H9 (cell line): Measurements from ENCODE around the gene NPHS1. TPM values are rescaled to one million over a fixed set of nuclear protein-coding genes. Genes with fewer than 3 reads are reported as not detected.

Experiments
- DNase-seq: peaks from one replicate; pipeline ENCODE4 v3.0.0-alpha.2; 2017
- H2AFZ ChIP-seq: one replicate; pipeline ENCODE4 v1.6.1; 2013; ENCODE audit warnings: mild to moderate bottlenecking, low read length, control low read depth, moderate library complexity
- H2AK5ac ChIP-seq: 2 replicates; pipeline ENCODE4 v1.6.1; 2013; ENCODE audit warnings: low read length, control low read depth, mixed read lengths; ENCODE audit not compliant: insufficient read length
- H2BK120ac ChIP-seq: one replicate; pipeline ENCODE4 v1.6.1; 2013; ENCODE audit warnings: low read depth, mild to moderate bottlenecking, low read length, control low read depth, inconsistent platforms; ENCODE audit not compliant: poor library complexity, severe bottlenecking
- H2BK12ac ChIP-seq: 2 replicates; pipeline ENCODE4 v1.6.1; 2013; ENCODE audit warnings: low read length, control low read depth, mixed read lengths, low read depth; ENCODE audit not compliant: insufficient read length
- H2BK15ac ChIP-seq: 2 replicates; pipeline ENCODE4 v1.6.1; 2013; ENCODE audit warnings: low read depth, low read length, control low read depth
- H2BK20ac ChIP-seq: one replicate; pipeline ENCODE4 v1.6.1; 2013; ENCODE audit warnings: low read depth, mild to moderate bottlenecking, low read length, control low read depth, inconsistent platforms; ENCODE audit not compliant: poor library complexity, severe bottlenecking
- H2BK5ac ChIP-seq: 2 replicates; pipeline ENCODE4 v1.6.1; 2013; ENCODE audit warnings: low read length, control low read depth, mixed read lengths; ENCODE audit not compliant: insufficient read length
- H3K14ac ChIP-seq: 2 replicates; pipeline ENCODE4 v1.6.1; 2013; ENCODE audit warnings: low read length, control low read depth; ENCODE audit not compliant: insufficient read depth
- H3K18ac ChIP-seq: 2 replicates; pipeline ENCODE4 v1.6.1; 2013; ENCODE audit warnings: low read depth, mild to moderate bottlenecking, mixed read lengths, low read length, control low read depth; ENCODE audit not compliant: insufficient read length
- H3K23ac ChIP-seq: 2 replicates; pipeline ENCODE4 v1.6.1; 2013; ENCODE audit warnings: low read length, control low read depth, mixed read lengths, low read depth; ENCODE audit not compliant: insufficient read length
- H3K23me2 ChIP-seq: 2 replicates; pipeline ENCODE4 v1.6.1; 2013; ENCODE audit warnings: low read depth, mild to moderate bottlenecking, mixed read lengths, low read length, control low read depth; ENCODE audit not compliant: insufficient read length, poor library complexity, severe bottlenecking
- H3K27ac ChIP-seq: 2 replicates; pipeline ENCODE4 v1.5.1; 2013; ENCODE audit warnings: low read length, control low read depth, mixed read lengths, low read depth; ENCODE audit not compliant: insufficient read length
- H3K27me3 ChIP-seq: 2 replicates; pipeline ENCODE4 v1.6.1; 2013; ENCODE audit warnings: low read length, control low read depth, inconsistent platforms; ENCODE audit not compliant: insufficient read depth
- H3K4ac ChIP-seq: 2 replicates; pipeline ENCODE4 v1.6.1; 2013; ENCODE audit warnings: low read depth, mild to moderate bottlenecking, control low read depth, inconsistent platforms, low read length, moderate library complexity
- H3K4me1 ChIP-seq: 2 replicates; pipeline ENCODE4 v1.6.1; 2013; ENCODE audit warnings: low read length, control low read depth, inconsistent platforms; ENCODE audit not compliant: insufficient read depth
- H3K4me2 ChIP-seq: 2 replicates; pipeline ENCODE4 v1.6.1; 2013; ENCODE audit warnings: low read length, control low read depth, mixed read lengths; ENCODE audit not compliant: insufficient read length, insufficient read depth
- H3K56ac ChIP-seq: 2 replicates; pipeline ENCODE4 v1.6.1; 2013; ENCODE audit warnings: low read depth, mild to moderate bottlenecking, mixed read lengths, low read length, control low read depth; ENCODE audit not compliant: insufficient read length
- H3K79me1 ChIP-seq: 2 replicates; pipeline ENCODE4 v1.6.1; 2013; ENCODE audit warnings: low read depth, mild to moderate bottlenecking, moderate library complexity, low read length, control low read depth, inconsistent platforms; ENCODE audit not compliant: insufficient read depth, poor library complexity, severe bottlenecking
- H3K79me2 ChIP-seq: 2 replicates; pipeline ENCODE4 v1.6.1; 2013; ENCODE audit warnings: low read length, control low read depth, inconsistent platforms; ENCODE audit not compliant: insufficient read depth
- H3K9ac ChIP-seq: 2 replicates; pipeline ENCODE4 v1.6.1; 2013; ENCODE audit warnings: low read length, control low read depth, mixed read lengths; ENCODE audit not compliant: insufficient read length; ENCODE audit errors: extremely low read depth
- H3K9me3 ChIP-seq: one replicate; pipeline ENCODE4 v1.6.1; 2013; ENCODE audit warnings: low read depth, low read length, inconsistent platforms; ENCODE audit not compliant: control insufficient read depth
- H3T11ph ChIP-seq: one replicate; pipeline ENCODE4 v1.6.1; 2013; ENCODE audit warnings: mild to moderate bottlenecking, low read length, control low read depth, inconsistent platforms
- H4K20me1 ChIP-seq: one replicate; pipeline ENCODE4 v1.6.1; 2013; ENCODE audit not compliant: control insufficient read depth, insufficient read length, insufficient read depth
- H4K5ac ChIP-seq: 2 replicates; pipeline ENCODE4 v1.6.1; 2013; ENCODE audit warnings: low read depth, mild to moderate bottlenecking, mixed read lengths, low read length, control low read depth; ENCODE audit not compliant: insufficient read length
- H4K8ac ChIP-seq: replicated peaks from 2 replicates; pipeline ENCODE4 v1.6.1; 2013; ENCODE audit warnings: low read length, control low read depth, mixed read lengths, low read depth; ENCODE audit not compliant: insufficient read length
- H4K91ac ChIP-seq: 2 replicates; pipeline ENCODE4 v1.6.1; 2013; ENCODE audit warnings: low read depth, mild to moderate bottlenecking, moderate library complexity, mixed read lengths, low read length, control low read depth; ENCODE audit not compliant: insufficient read length
- H3K27ac Mint-ChIP-seq, 3 experiments: 2 replicates in 2 of 3; 3 replicates in 1 of 3; pipeline ENCODE4 v1.8.0; 2020 to 2021; ENCODE audit warnings: mixed read lengths in 3 of 3, mild to moderate bottlenecking in 1 of 3, moderate library complexity in 1 of 3
- H3K27me3 Mint-ChIP-seq: 2 replicates; pipeline ENCODE4 v1.8.0; 2021; ENCODE audit warnings: low read depth, mild to moderate bottlenecking, moderate library complexity, mixed read lengths
- H3K36me3 Mint-ChIP-seq, 3 experiments: 2 replicates in 2 of 3; 3 replicates in 1 of 3; pipeline ENCODE4 v1.8.0; 2020 to 2021; ENCODE audit warnings: low read depth in 3 of 3, mixed read lengths in 3 of 3; ENCODE audit not compliant: insufficient read depth in 1 of 3
- H3K4me1 Mint-ChIP-seq, 2 experiments: 2 replicates each; pipeline ENCODE4 v1.8.0; 2020; ENCODE audit warnings: mixed read lengths in 2 of 2
- H3K4me3 Mint-ChIP-seq, 2 experiments: 2 replicates in 1 of 2; 3 replicates in 1 of 2; pipeline ENCODE4 v1.8.0; 2020 to 2021; ENCODE audit warnings: mild to moderate bottlenecking in 2 of 2, mixed read lengths in 2 of 2, moderate library complexity in 1 of 2
- H3K9me3 Mint-ChIP-seq, 2 experiments: 2 replicates in 1 of 2; 3 replicates in 1 of 2; pipeline ENCODE4 v1.8.0; 2020; ENCODE audit warnings: mild to moderate bottlenecking in 2 of 2, mixed read lengths in 2 of 2, moderate library complexity in 1 of 2
- WGBS: extraction: QIAGEN DNeasy Blood & Tissue Kit; methylation state at CpG from one replicate; pipeline ENCODE4 v1.1.7; 2013; ENCODE audit warnings: missing lambda C conversion rate, low lambda C conversion rate, mixed read lengths; ENCODE audit not compliant: insufficient read length; ENCODE audit errors: extremely low coverage; 5-methylcytosine and 5-hydroxymethylcytosine counted together
- total RNA-seq: library from RNA; stranded (reverse); gene quantifications from 2 replicates; pipeline ENCODE4 v1.2.1, GENCODE V29; 2021
- TF ChIP-seq, protein P1 (sequence below): fragments of 200-600 bp; sonication (generic); conservative IDR thresholded peaks from 3 replicates; pipeline ENCODE4 v1.8.0; 2021; ENCODE audit warnings: antibody characterized with exemption, mild to moderate bottlenecking

NPHS1 gene
- total RNA-seq, 1 experiment from 2014 or later: 0.83 TPM

DNA sequence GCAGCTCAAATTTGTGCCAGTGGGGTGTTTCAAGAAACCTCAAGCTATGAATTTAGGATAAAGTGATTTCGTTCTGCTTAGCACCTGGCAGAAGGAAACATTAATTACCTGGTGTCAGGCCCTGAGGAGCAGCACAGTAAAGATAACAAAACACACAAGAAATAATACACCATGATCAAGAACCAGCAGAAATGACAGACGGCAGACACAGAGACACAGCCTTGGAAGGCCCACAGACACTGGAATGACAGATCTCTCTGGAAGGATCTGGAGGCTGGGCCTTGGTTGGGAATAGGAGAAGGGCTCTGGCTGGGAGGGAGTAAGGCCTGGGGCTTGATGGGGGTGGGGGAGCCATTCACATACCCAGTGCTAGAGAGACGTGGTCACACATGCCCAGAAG lies 50.5 kb downstream of the NPHS1 start:
- no peak overlapping the region for H2AFZ ChIP-seq
- no peak overlapping the region for H4K5ac ChIP-seq
- Mint-ChIP-seq H3K4me1 (peaks cover 4 to 11% of the 10 kb centered on the region in 2 experiments), H3K36me3 (no peaks in the 10 kb centered on the region), H3K4me3 (no peak overlapping the region), H3K27ac (no peak overlapping the region), H3K27me3 (peaks cover 42% of the 10 kb centered on the region), H3K9me3 (no peaks in the 10 kb centered on the region; a peak in 2 of 5 replicates)
- no peak overlapping the region for H3K18ac ChIP-seq
- no CpG with 5 or more reads among the region's 3 CpGs for WGBS
- H4K8ac ChIP-seq: no peak overlapping the region
- H3K27ac ChIP-seq: no peak overlapping the region
- no peak overlapping the region for H4K91ac ChIP-seq
- DNase-seq: no peak
- peaks cover 5% of the 10 kb centered on the region for H3K23me2 ChIP-seq
- H2BK120ac ChIP-seq: no peak overlapping the region
- H3K9me3 ChIP-seq: no peaks in the 10 kb centered on the region
- H3K14ac ChIP-seq: no peak overlapping the region
- no peak overlapping the region for H3K9ac ChIP-seq
- no peak overlapping the region for H3K4me2 ChIP-seq
- H3K4ac ChIP-seq: no peak overlapping the region
- H3K4me1 ChIP-seq: 0 out of 2 replicates have a peak, but pooled peaks cover 2% of the 10 kb centered on the region
- no peaks in the 10 kb centered on the region for H4K20me1 ChIP-seq
- no peak overlapping the region for H3T11ph ChIP-seq
- no peaks in the 10 kb centered on the region; the same call in 1 of the 2 replicates for H3K27me3 ChIP-seq
- no peak overlapping the region for H2AK5ac ChIP-seq
- H2BK20ac ChIP-seq: no peak overlapping the region
- no peak overlapping the region for H3K56ac ChIP-seq
- no peak overlapping the region for H2BK5ac ChIP-seq
- H2BK12ac ChIP-seq: no peak overlapping the region
- no peak overlapping the region for H3K23ac ChIP-seq
- H3K79me2 ChIP-seq: no peaks in the 10 kb centered on the region
- TF ChIP-seq, protein P1, sequence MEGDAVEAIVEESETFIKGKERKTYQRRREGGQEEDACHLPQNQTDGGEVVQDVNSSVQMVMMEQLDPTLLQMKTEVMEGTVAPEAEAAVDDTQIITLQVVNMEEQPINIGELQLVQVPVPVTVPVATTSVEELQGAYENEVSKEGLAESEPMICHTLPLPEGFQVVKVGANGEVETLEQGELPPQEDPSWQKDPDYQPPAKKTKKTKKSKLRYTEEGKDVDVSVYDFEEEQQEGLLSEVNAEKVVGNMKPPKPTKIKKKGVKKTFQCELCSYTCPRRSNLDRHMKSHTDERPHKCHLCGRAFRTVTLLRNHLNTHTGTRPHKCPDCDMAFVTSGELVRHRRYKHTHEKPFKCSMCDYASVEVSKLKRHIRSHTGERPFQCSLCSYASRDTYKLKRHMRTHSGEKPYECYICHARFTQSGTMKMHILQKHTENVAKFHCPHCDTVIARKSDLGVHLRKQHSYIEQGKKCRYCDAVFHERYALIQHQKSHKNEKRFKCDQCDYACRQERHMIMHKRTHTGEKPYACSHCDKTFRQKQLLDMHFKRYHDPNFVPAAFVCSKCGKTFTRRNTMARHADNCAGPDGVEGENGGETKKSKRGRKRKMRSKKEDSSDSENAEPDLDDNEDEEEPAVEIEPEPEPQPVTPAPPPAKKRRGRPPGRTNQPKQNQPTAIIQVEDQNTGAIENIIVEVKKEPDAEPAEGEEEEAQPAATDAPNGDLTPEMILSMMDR: no peak
- no peaks in the 10 kb centered on the region for H3K79me1 ChIP-seq
- no peak overlapping the region for H2BK15ac ChIP-seq
